Transverse colon (tissue), 4 donors: ENCODE measurements around the gene UQCRHL. TPM values are rescaled to one million over a fixed set of nuclear protein-coding genes. Genes with fewer than 3 reads are reported as not detected.
A peak's percentile ranks its signal among the peaks of the same experiment; 100 is the strongest.

Source experiments
- DNase-seq: peaks from one replicate; pipeline ENCODE4 v3.0.0-alpha.2; 2019
- H3K27ac ChIP-seq, 4 donors: fragments of 200-600 bp; sonication (generic); 2 replicates each; pipeline ENCODE4 v1.5.1; 2016 to 2018; ENCODE audit warnings: inconsistent platforms in 4 of 4
- H3K27me3 ChIP-seq: fragments of 200-600 bp; sonication (generic); 2 replicates; pipeline ENCODE4 v1.5.1; 2017; ENCODE audit warnings: inconsistent platforms
- H3K36me3 ChIP-seq, 4 donors: fragments of 200-600 bp; sonication (generic); 2 replicates each; pipeline ENCODE4 v1.5.1; 2017 to 2019; ENCODE audit warnings: inconsistent platforms in 4 of 4
- H3K4me1 ChIP-seq, 4 donors: fragments of 200-600 bp; sonication (generic); 2 replicates each; pipeline ENCODE4 v1.5.1; 2017 to 2020; ENCODE audit warnings: inconsistent platforms in 4 of 4
- H3K4me3 ChIP-seq, 4 donors: fragments of 200-600 bp; sonication (generic); 1 replicate in 1 of 4; 2 replicates in 3 of 4; pipeline versions ENCODE4 v1.5.1 to v1.6.1; 2017 to 2019; ENCODE audit warnings: inconsistent platforms in 4 of 4
- H3K9me3 ChIP-seq, 2 donors: fragments of 200-600 bp; sonication (generic); 2 replicates each; pipeline ENCODE4 v1.5.1; 2017 to 2019; ENCODE audit warnings: inconsistent platforms in 2 of 2
- EP300 ChIP-seq: sonication (generic); formaldehyde crosslinking; IDR thresholded peaks from one replicate; pipeline ENCODE4 v1.6.1; 2017; ENCODE audit warnings: antibody characterized with exemption, low read depth
- POLR2A ChIP-seq: fragments of 450-650 bp; IDR thresholded peaks from one replicate; pipeline ENCODE4 v1.6.1; 2016; ENCODE audit warnings: antibody characterized with exemption, mild to moderate bottlenecking, moderate library complexity
- POLR2AphosphoS5 ChIP-seq, 3 donors: sonication (generic); formaldehyde crosslinking; IDR thresholded peaks; one replicate each; pipeline ENCODE4 v1.6.1; 2016; ENCODE audit warnings: antibody characterized with exemption in 3 of 3
- WGBS, 2 donors: methylation state at CpG; one replicate each; pipeline ENCODE4 v1.1.5; 2018; ENCODE audit warnings: low coverage in 1 of 2; 5-methylcytosine and 5-hydroxymethylcytosine counted together
- in situ Hi-C, 4 donors: fragments of 200-750 bp; cut with MboI; loops; one replicate each; pipeline versions ENCODE4 v1.15.0 to v1.15.1; 2017; ENCODE audit warnings: low sequenced_read_pairs in 3 of 4, low pct_ligation_motif_present in 1 of 4, low pct_unique_long_range_greater_than_20kb in 1 of 4
- intact Hi-C: fragments of 100-400 bp; cut with DNase I; formaldehyde crosslinking; loops from one replicate; pipeline ENCODE4 v1.15.1; 2023; ENCODE audit warnings: low total_unique reads
- total RNA-seq, 4 donors: library from RNA; depleted of rRNA; stranded (reverse); fragments of >200 nt; gene quantifications; one replicate each; pipeline ENCODE4 v1.1.0, GENCODE V29; 2016
- TF ChIP-seq, protein P1 (sequence below), 5 experiments: fragments of 200-600 bp in 3 of 5; fragments of 450-650 bp in 2 of 5; sonication (generic) in 3 of 5; IDR thresholded peaks; 1 replicate in 2 of 5; 2 replicates in 3 of 5; pipeline ENCODE4 v1.5.1; 2016 to 2017; ENCODE audit warnings: antibody characterized with exemption in 5 of 5, inconsistent platforms in 3 of 5, mild to moderate bottlenecking in 2 of 5, moderate library complexity in 1 of 5

The UQCRHL gene
- total RNA-seq, 4 donors from 2014 or later = 0.75 to 3.0 (median 1.7) TPM

DNA sequence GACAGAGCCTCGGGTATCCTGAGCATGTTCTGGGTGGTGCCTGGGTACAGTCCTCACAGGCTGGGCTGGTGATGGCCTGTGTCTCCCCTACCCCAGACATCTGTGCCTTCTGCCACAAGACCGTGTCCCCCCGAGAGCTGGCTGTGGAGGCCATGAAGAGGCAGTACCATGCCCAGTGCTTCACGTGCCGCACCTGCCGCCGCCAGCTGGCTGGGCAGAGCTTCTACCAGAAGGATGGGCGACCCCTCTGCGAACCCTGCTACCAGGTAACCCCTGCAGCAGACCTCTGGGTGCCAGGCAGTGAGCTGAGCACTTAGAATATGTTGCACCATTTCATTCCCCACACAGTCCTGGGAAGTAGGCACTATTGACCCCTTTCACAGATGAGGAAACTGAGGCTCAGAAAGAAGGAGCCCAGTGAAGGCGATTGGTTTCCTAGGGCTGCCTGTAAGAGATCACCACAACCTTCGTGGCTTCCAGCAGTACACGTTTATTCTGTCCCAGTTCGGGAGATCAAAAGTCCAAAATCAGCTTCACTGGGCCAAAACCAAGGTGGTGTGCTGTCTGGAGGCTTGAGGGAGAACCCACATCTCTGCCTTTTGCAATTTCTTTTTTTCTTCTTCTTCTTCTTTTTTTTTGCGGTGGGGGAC, 37.0 kb downstream of the UQCRHL start:
- Histone ChIP-seq H3K27ac (no peak overlapping the region), H3K9me3 (no peaks in the 10 kb centered on the region), H3K4me1 (peaks cover 0 to 3% (median under 1%) of the 10 kb centered on the region in 4 donors), H3K36me3 (peaks cover 0 to 35% (median 16%) of the 10 kb centered on the region in 4 donors), H3K4me3 (no peak overlapping the region), H3K27me3 (no peaks in the 10 kb centered on the region)
- DNase-seq = no peak
- in situ Hi-C loops (no loop called here), intact Hi-C loops (no loop called here)
- WGBS, 2 donors = 77 to 85% methylated on average over 2 to 12 of the region's 14 CpGs
- no peak for TF ChIP-seq POLR2AphosphoS5 (IDR thresholded peaks at IDR 0.05)
- no peak for TF ChIP-seq EP300

DNA sequence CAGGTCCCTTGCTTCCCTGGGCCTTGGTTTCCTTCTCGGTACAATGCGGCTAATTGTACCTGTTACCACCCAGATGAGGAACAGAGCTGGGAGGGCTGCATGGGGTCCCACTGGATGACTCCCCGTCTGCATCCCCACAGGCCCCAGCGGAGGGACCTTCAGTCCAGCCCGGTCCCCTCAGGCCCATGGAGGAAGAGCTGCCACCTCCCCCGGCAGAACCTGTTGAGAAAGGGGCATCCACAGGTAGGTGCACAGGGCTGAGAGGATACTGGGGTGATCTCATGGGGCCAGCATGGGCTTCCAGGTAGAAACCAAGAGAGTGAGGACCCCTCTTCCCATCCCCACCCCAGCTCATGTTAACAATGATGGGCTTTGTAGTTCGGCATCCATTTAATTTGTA, 39.1 kb downstream of the UQCRHL start:
- peaks cover 10 to 21% (median 16%) of the 10 kb centered on the region in 4 donors for H3K4me1 ChIP-seq
- TF ChIP-seq, protein P1, sequence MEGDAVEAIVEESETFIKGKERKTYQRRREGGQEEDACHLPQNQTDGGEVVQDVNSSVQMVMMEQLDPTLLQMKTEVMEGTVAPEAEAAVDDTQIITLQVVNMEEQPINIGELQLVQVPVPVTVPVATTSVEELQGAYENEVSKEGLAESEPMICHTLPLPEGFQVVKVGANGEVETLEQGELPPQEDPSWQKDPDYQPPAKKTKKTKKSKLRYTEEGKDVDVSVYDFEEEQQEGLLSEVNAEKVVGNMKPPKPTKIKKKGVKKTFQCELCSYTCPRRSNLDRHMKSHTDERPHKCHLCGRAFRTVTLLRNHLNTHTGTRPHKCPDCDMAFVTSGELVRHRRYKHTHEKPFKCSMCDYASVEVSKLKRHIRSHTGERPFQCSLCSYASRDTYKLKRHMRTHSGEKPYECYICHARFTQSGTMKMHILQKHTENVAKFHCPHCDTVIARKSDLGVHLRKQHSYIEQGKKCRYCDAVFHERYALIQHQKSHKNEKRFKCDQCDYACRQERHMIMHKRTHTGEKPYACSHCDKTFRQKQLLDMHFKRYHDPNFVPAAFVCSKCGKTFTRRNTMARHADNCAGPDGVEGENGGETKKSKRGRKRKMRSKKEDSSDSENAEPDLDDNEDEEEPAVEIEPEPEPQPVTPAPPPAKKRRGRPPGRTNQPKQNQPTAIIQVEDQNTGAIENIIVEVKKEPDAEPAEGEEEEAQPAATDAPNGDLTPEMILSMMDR (IDR thresholded peaks at IDR 0.05) = no peak
- TF ChIP-seq EP300 (no peak), POLR2A (no peak), POLR2AphosphoS5 (IDR thresholded peaks at IDR 0.05) (no peak)
- 80 to 93% methylated on average over 1 to 7 of the region's 7 CpGs for WGBS, 2 donors
- H3K27me3 ChIP-seq = no peaks in the 10 kb centered on the region
- intact Hi-C loops (no loop called here), in situ Hi-C loops (no loop called here)
- H3K36me3 ChIP-seq = peaks cover 0 to 35% (median 16%) of the 10 kb centered on the region in 4 donors
- H3K9me3 ChIP-seq = no peaks in the 10 kb centered on the region
- no peak overlapping the region for H3K27ac ChIP-seq
- no peak for DNase-seq
- no peak overlapping the region for H3K4me3 ChIP-seq

DNA sequence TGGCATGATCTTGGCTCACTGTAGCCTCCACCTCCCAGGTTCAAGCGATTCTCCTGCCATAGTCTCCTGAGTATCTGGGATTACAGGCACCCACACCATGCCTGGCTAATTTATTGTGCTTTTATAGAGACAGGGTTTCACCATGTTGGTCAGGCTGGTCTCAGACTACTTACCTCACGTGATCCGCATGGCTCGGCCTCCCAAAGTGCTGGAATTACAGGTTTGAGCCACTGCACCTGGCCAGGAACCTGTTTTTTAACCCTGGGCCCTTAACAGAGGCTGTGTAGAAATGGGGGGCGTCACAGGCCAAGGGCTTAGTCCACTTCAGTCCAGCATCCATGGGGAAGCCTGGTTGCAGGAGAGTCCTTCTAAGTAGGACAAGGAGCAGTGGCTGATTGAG, 39.5 kb downstream of the UQCRHL start:
- TF ChIP-seq POLR2A (no peak), POLR2AphosphoS5 (IDR thresholded peaks at IDR 0.05) (no peak), EP300 (no peak)
- TF ChIP-seq, protein P1 (IDR thresholded peaks at IDR 0.05) = no peak
- 89% methylated on average over 5 of the region's 5 CpGs; no CpG with 5 or more reads in 1 of the 2 donors for WGBS, 2 donors
- H3K27ac ChIP-seq = no peak overlapping the region
- in situ Hi-C loops = no loop called here
- intact Hi-C loops = no loop called here
- no peaks in the 10 kb centered on the region for H3K27me3 ChIP-seq
- no peaks in the 10 kb centered on the region for H3K9me3 ChIP-seq
- peaks cover 0 to 32% (median 16%) of the 10 kb centered on the region in 4 donors for H3K36me3 ChIP-seq
- no peak for DNase-seq
- no peak overlapping the region for H3K4me3 ChIP-seq
- H3K4me1 ChIP-seq = peaks cover 10 to 26% (median 19%) of the 10 kb centered on the region in 4 donors

DNA sequence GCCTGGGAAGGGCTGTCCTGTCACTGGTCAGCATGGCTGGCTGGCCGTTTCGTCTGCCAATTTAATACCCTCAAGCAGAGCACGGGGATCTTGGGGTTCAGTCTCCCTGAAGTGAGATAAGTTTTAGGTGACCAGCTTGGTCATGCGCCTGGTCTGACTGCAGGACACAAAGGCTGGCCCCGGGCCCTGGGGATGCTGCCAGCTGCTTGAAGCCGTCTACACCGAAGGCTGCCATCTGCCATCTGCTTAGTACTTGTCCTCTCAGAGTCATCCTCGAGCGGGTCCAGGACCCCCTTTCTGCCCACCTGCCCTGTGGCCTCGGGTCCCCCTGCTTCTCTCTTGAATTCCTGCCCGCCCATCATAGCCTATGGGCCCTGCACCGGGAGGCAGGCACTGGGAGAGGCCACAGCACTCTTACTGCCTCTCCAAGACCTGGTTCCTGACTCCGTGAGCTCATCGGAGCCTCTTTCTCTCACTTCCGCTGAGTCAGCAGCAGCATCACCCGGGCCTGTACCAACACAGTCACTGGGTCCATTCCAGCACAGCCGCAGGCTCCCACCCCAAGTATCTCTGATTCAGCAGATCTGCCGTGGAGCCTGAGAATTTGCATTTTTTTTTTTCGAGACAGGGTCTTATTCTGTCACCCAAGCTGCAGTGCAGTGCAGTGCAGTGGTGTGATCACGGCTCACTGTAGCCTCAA, 41.8 kb downstream of the UQCRHL start:
- Histone ChIP-seq H3K4me3 (no peak overlapping the region), H3K36me3 (peaks cover 0 to 23% (median 8%) of the 10 kb centered on the region in 4 donors), H3K9me3 (no peaks in the 10 kb centered on the region), H3K4me1 (peaks cover 13 to 44% (median 24%) of the 10 kb centered on the region in 4 donors), H3K27me3 (no peaks in the 10 kb centered on the region), H3K27ac (peak overlapping the region in 3 of 4 donors; percentile 80 to 83 (median 83))
- no peak for DNase-seq
- WGBS, 2 donors = 80% methylated on average over 20 of the region's 20 CpGs; no CpG with 5 or more reads in 1 of the 2 donors
- TF ChIP-seq, protein P1 (IDR thresholded peaks at IDR 0.05) = no peak
- no peak for TF ChIP-seq POLR2A
- TF ChIP-seq EP300 = no peak
- no peak for TF ChIP-seq POLR2AphosphoS5 (IDR thresholded peaks at IDR 0.05)
- in situ Hi-C loops (no loop called here), intact Hi-C loops (no loop called here)
